ENCODE data around the gene SERINC5.
"Not testable (repeated sequence)": the region's sequence is repeated elsewhere in the genome, so short reads cannot be mapped to it uniquely, and the experiment has no call there.

The SERINC5 gene

GRCh38 chr5:80195837-80196400 lies 59.9 kb downstream of the SERINC5 start:
- no peak for DNase-seq (ENCODE audit: low read depth)

- DNase-seq (ENCODE audit: low read depth) = no peak
Measured at GRCh38 chr5:80194468-80194867, 61.4 kb downstream of the SERINC5 start.

- DNase-seq (ENCODE audit: low read depth) = no peak
Measured at GRCh38 chr5:80193401-80193800, 62.4 kb downstream of the SERINC5 start.

- no peak for DNase-seq (ENCODE audit: low read depth)
Measured at GRCh38 chr5:80192507-80193241, 63.2 kb downstream of the SERINC5 start.

- no peak for DNase-seq (ENCODE audit: low read depth)
Measured at GRCh38 chr5:80191991-80192398, 63.9 kb downstream of the SERINC5 start.

- DNase-seq (ENCODE audit: low read depth) = no peak
Measured at GRCh38 chr5:80191397-80191796, 64.5 kb downstream of the SERINC5 start.

- no peak for DNase-seq (ENCODE audit: low read depth)
Measured at GRCh38 chr5:80190960-80191359, 64.9 kb downstream of the SERINC5 start.

- DNase-seq (ENCODE audit: low read depth) = no peak
Measured at GRCh38 chr5:80189701-80190100, 66.1 kb downstream of the SERINC5 start.

- DNase-seq (ENCODE audit: low read depth) = no peak
Measured at GRCh38 chr5:80189201-80189600, 66.6 kb downstream of the SERINC5 start.

- no peak for DNase-seq (ENCODE audit: low read depth)
Measured at GRCh38 chr5:80187421-80188090, 68.3 kb downstream of the SERINC5 start.

GRCh38 chr5:80185535-80185934 lies 70.3 kb downstream of the SERINC5 start:
- not testable (repeated sequence) for DNase-seq (ENCODE audit: low read depth)

- no peak for DNase-seq (ENCODE audit: low read depth)
Measured at GRCh38 chr5:80185095-80185494, 70.8 kb downstream of the SERINC5 start.

- DNase-seq (ENCODE audit: low read depth) = no peak
Measured at GRCh38 chr5:80184235-80185023, 71.4 kb downstream of the SERINC5 start.

GRCh38 chr5:80183728-80184234 lies 72.1 kb downstream of the SERINC5 start:
- not testable (repeated sequence) for DNase-seq (ENCODE audit: low read depth)

GRCh38 chr5:80182809-80183580 lies 72.9 kb downstream of the SERINC5 start:
- DNase-seq (ENCODE audit: low read depth) = no peak

- DNase-seq (ENCODE audit: low read depth) = no peak
Measured at GRCh38 chr5:80181618-80182211, 74.1 kb downstream of the SERINC5 start.

- DNase-seq (ENCODE audit: low read depth) = no peak
Measured at GRCh38 chr5:80177236-80177635, 78.6 kb downstream of the SERINC5 start.

- no peak for DNase-seq (ENCODE audit: low read depth)
Measured at GRCh38 chr5:80175337-80175736, 80.5 kb downstream of the SERINC5 start.

- no peak for DNase-seq (ENCODE audit: low read depth)
Measured at GRCh38 chr5:80174790-80175189, 81.1 kb downstream of the SERINC5 start.

GRCh38 chr5:80172067-80172695 lies 83.7 kb downstream of the SERINC5 start:
- DNase-seq (ENCODE audit: low read depth) = no peak

GRCh38 chr5:80170117-80170535 lies 85.7 kb downstream of the SERINC5 start:
- no peak for DNase-seq (ENCODE audit: low read depth)
